ENCODE data around the gene LURAP1L.

Gene LURAP1L

GRCh38 chr9:12819436-12820185, 44.8 kb downstream of the LURAP1L start:
- in situ Hi-C loops (cut with HindIII; ENCODE audit: low pct_ligation_motif_present, low sequenced_read_pairs): no loop called here
- H3K36me3 ChIP-seq (replicated peaks): no peaks in the 10 kb centered on the region
- no peak overlapping the region for H3K4me3 ChIP-seq (ENCODE audit: low read depth, low read length)
- peak overlapping the region; percentile 72 for H3K27ac ChIP-seq
- DNase-seq: no peak
- peak; percentile 70 for TF ChIP-seq CTCF (IDR thresholded peaks at IDR 0.05; ENCODE audit: low read depth, low read length, missing control alignments)
- H3K27me3 ChIP-seq (replicated peaks): no peaks in the 10 kb centered on the region

DNA sequence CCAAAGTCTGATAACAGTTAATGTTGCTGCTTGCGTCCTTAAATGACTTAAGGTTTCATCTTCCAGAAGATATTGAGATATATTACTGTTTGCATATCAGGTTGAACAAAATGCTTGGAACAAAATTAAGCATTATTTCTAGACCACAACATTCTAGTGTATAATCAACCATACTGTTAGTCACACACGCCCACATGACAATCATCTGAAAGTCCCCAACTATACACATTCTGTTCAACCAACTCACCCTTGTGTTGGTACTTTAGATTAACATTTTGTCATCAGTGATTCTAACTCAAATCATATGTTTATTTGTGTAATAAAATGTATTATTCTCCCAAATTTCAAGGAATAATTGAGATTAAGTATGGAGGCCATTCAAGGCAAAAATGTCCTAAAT, 47.3 kb downstream of the LURAP1L start:
- Histone ChIP-seq H3K27me3 (replicated peaks) (no peaks in the 10 kb centered on the region), H3K27ac (no peak overlapping the region), H3K36me3 (replicated peaks) (no peaks in the 10 kb centered on the region), H3K4me3 (ENCODE audit: low read depth, low read length) (no peak overlapping the region)
- peak; percentile 13 for DNase-seq
- in situ Hi-C loops (cut with HindIII; ENCODE audit: low pct_ligation_motif_present, low sequenced_read_pairs): no loop called here
- no peak for TF ChIP-seq CTCF (IDR thresholded peaks at IDR 0.05; ENCODE audit: low read depth, low read length, missing control alignments)

- in situ Hi-C loops (cut with HindIII; ENCODE audit: low pct_ligation_motif_present, low sequenced_read_pairs): no loop called here
- H3K27me3 ChIP-seq (replicated peaks): no peaks in the 10 kb centered on the region
- H3K36me3 ChIP-seq (replicated peaks): no peaks in the 10 kb centered on the region
- H3K4me3 ChIP-seq (ENCODE audit: low read depth, low read length): no peak overlapping the region
- H3K27ac ChIP-seq: no peak overlapping the region
- no peak for DNase-seq
- TF ChIP-seq CTCF (IDR thresholded peaks at IDR 0.05; ENCODE audit: low read depth, low read length, missing control alignments): no peak
Measured at GRCh38 chr9:12826924-12827565, 52.2 kb downstream of the LURAP1L start.

GRCh38 chr9:12833701-12834100, 58.9 kb downstream of the LURAP1L start:
- no peaks in the 10 kb centered on the region for H3K36me3 ChIP-seq (replicated peaks)
- no peak overlapping the region for H3K27ac ChIP-seq
- no peak for DNase-seq
- TF ChIP-seq CTCF (IDR thresholded peaks at IDR 0.05; ENCODE audit: low read depth, low read length, missing control alignments): no peak
- H3K4me3 ChIP-seq (ENCODE audit: low read depth, low read length): no peak overlapping the region
- H3K27me3 ChIP-seq (replicated peaks): no peaks in the 10 kb centered on the region
- in situ Hi-C loops (cut with HindIII; ENCODE audit: low pct_ligation_motif_present, low sequenced_read_pairs): no loop called here

DNA sequence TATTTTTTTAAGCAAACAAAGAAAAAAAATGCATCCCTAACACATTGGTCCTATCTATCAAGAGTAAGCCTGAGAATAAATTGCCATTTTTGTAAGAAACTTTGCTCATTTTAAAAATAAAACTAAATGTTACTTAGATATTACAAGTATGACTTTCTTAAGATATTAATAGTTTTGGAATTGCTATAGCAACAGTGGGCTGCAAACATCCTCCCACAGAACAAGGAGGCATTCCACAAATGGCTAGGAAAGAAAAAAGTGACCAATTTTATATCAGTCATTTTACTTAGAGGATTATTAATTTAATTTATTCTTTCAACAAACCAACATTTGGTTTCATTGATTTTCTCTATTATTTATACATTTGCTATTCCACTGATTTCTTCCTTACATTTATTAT, 63.7 kb downstream of the LURAP1L start:
- no peak overlapping the region for H3K27ac ChIP-seq
- no peak for TF ChIP-seq CTCF (IDR thresholded peaks at IDR 0.05; ENCODE audit: low read depth, low read length, missing control alignments)
- H3K4me3 ChIP-seq (ENCODE audit: low read depth, low read length): no peak overlapping the region
- DNase-seq: peak; percentile 11
- no peaks in the 10 kb centered on the region for H3K36me3 ChIP-seq (replicated peaks)
- no peaks in the 10 kb centered on the region for H3K27me3 ChIP-seq (replicated peaks)
- in situ Hi-C loops (cut with HindIII; ENCODE audit: low pct_ligation_motif_present, low sequenced_read_pairs): no loop called here

All from brain microvascular endothelial cell (primary cell).